Ureter (tissue), 1 donor: ENCODE results near the gene MPEG1. TPM values are rescaled to one million over a fixed set of nuclear protein-coding genes. Genes with fewer than 3 reads are reported as not detected.

Source experiments
- DNase-seq: peaks from one replicate; pipeline ENCODE4 v3.0.0-alpha.2; 2020; ENCODE audit warnings: low spot score
- total RNA-seq: library from RNA; stranded (reverse); gene quantifications from one replicate; pipeline ENCODE4 v1.2.4, GENCODE V29; 2023
- donor health status: DM: yes; HTN: yes; CAD: no.

The MPEG1 gene, protein sequence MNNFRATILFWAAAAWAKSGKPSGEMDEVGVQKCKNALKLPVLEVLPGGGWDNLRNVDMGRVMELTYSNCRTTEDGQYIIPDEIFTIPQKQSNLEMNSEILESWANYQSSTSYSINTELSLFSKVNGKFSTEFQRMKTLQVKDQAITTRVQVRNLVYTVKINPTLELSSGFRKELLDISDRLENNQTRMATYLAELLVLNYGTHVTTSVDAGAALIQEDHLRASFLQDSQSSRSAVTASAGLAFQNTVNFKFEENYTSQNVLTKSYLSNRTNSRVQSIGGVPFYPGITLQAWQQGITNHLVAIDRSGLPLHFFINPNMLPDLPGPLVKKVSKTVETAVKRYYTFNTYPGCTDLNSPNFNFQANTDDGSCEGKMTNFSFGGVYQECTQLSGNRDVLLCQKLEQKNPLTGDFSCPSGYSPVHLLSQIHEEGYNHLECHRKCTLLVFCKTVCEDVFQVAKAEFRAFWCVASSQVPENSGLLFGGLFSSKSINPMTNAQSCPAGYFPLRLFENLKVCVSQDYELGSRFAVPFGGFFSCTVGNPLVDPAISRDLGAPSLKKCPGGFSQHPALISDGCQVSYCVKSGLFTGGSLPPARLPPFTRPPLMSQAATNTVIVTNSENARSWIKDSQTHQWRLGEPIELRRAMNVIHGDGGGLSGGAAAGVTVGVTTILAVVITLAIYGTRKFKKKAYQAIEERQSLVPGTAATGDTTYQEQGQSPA
- total RNA-seq: 9.4 TPM

DNA sequence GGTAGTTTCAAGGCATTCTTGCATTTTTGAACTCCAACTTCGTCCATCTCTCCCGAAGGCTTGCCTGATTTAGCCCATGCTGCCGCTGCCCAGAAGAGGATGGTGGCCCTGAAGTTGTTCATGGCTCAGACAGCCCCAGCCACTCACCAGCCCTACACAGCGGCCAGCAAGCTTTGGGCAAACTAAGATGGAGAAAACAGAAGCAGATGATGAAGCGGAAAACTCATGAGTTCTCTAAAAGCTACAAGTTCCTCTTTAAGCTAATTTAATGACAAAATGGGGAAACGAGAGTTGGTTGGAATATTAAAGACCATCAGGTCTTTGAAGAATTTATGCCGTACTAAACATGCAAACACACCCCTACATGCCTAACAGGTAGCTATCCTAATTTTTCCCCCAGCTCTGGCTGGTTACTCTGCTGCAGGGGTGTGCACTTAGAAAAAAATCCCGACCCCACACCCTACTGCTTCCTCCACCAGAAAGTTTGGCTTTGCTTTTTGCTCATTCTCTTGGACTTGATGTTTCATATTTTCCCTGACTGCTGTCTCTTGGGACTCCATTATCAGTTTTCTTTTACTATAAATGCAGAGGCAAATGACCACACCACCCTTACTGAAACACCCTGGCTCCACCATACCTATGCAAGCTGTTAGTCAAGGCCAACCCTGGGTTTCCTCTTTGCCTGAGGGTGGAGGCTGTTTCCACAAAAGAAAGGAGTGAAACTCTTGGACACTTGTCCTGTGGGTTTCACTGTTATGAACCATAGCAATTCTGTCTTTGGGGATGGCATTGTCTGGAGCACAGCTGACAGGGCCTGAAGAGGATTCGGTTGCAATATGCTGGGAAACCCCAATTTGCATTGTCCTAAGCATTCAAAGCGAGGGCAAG is at the start of gene MPEG1:
Gene MPEG1, minus strand, starts transcription at position 184 of the 888 bp plus-strand sequence. Its CDS starts 62 bp downstream, at position 122.
- DNase-seq: no peak

DNA sequence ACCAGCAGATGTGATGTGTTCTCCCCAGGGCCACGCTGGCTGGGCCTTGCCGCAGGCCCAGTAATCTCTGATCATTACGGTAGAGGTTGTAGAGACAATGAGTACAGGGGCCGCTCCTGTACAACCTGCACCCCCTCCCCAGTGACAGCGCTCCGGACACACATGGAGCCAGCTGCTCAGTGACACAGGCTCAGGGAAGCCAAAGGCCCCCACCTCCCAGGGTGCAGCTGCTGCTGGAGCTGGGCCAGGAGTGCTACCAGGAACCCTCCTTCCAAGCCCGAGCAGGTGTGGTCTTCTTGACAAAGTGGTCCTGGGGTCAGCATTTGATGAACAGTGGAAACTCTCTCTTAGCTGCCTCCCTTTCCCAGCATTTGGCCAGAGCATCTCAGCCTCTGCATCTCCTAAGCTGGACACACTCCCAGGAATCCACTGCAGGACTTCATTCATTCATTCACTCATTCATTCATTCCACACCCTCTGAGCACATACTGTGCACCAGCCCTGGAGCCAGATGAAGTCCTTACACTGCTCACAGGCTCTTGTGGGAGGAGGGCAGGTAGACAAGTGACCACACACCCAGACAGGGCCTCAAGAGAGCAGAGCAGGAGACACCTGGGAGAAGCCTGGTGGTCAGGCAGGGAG is 49.6 kb upstream of the MPEG1 start:
- no peak for DNase-seq

DNA sequence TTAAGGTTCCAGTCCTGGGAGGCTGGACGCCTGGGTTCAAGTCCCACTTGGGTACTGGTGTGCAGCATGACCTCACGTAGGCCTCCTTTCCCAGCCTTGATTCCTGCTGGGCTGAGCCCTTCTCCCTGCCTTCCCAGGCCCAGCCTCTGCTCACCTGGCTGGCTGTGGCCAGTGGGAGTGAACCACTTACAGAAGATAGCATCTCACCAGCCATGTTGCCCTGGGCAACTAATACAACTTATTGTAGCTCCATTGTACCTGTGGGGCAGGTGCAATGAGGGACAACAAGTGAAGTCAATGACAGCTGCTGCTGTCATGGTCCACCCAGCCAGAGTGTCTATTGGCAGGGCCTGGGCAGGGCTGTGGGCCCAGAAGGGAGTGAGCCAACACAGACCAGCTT is 48.4 kb upstream of the MPEG1 start:
- DNase-seq: no peak

DNA sequence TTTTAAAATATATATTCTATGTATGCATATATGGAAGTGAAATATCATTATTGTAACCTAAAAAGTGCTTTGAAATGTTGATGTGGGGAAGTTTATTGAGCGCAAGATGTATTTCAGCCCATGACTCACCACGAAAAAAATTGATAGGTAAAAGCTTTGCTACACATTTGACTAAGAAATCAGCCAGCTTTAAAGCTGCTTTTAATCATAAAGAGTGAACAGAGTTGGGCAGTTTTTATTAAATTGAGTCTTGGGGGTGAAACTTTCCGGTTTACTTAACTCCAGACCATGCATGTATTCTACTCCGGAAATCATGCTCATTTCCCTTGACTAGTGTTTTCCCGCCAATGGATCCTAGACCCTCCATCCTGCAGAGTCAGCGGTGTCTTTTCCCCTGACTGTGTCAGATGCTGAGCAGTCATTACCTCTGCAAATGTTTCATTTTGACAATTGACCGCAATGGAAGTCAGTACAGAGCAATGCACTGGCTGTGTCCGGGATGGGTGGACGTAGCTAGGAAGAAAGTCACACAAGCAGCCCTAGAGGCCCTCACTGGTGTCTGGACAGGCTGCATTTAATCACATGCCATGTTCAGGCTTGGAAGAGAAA is 47.2 kb upstream of the MPEG1 start:
- no peak for DNase-seq

DNA sequence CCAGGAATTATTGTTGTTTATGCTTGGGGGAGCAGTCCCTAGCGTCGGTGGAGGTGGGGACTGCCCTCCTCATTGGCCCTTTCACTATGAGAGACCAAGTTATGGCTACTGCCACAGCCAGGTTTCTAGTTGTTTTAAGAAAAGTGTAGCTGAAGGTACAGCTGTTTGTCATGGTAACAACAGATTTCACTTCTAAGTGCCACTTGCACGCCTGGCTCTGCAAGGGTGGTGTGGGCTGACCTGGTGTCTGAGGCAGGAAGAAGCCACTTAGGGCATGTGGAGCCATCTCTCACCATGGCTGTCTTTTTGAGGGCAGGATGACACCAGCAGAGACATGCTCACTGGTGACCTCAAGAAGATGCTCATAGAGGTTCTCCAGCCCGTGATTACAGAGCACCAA is 46.3 kb upstream of the MPEG1 start:
- no peak for DNase-seq

DNA sequence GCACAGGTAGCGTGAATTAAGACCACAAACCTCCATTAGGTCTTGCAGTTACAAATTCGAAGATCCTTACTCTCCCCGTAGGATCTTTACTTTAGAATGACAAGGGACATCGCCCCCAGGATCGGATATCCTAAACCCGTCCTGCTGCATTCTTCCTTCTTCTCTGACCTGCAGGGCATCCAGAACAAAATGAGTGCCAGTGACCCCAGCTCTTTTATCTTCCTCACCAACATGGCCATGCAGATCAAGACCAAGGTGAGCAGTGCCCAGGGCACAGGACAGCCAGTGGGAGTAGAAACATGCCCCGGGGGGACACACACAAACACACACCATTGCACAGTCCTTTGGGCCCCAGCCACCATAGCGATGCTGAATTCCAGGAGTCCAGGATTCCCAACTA is 42.6 kb upstream of the MPEG1 start:
- DNase-seq: no peak

DNA sequence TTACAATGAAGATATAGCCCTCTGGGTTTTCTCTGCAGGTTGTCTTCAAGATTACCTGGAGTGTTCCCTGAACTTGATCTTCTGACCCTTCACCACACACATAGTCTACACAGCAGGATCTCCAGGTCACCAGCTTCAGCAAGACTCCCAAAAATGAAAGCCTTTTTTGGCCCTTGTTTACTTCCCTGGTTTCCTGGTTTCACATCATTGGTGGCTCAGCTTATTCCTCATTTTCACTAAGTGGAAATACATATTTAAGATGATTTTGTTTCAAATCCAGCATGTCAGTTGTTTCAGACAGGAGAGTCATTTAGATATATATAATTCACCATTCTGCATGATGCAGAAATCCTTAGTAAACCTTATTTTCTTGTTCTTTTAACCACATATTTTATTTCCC is 41.6 kb upstream of the MPEG1 start:
- DNase-seq: no peak

DNA sequence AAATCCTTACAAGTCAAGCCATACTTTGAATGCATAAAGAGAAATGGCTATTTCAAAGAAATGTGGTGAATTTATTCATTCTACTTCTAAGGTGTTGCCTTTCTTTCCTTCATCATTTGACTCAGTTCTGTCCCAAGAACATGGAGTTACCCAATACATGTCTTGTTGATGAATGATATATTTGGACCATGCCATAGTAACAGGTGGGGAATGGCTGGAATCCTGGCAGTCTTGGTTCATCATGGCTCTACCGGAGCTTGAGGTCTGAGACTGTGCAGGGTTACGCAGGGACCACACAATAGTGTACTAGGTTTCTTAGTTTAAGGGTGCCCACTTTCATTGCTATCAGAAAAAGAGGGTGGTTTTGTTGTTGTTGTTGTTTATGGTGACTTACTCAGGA is 40.3 kb upstream of the MPEG1 start:
- no peak for DNase-seq

DNA sequence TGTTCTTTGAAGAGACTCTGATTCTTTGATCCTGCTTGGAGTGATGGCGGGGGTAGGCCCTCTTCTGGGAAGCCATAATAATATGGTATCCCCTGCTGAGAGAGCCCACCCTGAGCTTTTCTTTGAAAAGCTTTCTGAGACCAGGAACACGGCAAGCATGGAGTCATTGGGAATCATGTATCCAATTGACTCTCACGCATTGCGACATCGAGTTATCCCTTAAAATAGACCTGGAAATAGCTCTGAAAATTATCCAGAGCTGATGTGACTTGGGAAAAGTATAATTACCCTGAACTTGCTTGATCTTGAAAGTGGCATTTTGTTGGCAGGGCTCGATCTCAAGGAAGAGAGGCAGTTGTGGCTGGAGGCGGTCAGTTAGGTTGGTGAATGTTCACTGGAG is 36.8 kb upstream of the MPEG1 start:
- no peak for DNase-seq

DNA sequence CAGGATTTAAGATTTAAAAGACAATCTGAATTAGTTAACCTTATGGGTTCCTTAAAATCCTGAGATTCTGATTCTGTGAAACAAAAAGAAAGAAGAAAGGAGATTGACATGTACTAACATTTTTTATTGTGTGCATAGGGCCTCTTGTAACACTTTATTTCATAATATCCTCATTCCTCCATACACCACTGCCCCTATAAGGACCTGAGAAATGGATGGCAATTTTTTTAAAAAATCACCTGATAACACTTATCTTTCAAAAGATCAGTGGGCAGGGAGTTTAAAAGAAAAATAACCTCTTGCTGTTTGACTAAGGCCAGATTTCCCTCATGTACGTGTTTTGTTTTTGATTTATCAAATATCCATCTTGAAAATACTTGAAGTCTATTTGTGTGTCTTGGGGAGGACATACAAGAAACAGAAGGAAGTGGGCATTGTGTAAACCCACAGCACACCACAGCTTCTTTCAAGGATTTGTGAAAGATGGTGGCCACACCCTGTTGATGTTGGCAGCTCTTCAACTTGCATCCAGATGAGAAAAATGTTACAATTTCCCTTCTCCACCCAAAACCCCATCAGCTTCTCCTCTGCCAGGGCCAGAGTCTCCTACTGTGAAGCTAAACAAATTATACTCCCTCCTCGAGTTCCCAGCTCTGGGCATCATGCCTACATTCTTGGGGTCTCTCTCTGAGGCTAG is 35.0 kb upstream of the MPEG1 start:
- DNase-seq: peak; percentile 64

DNA sequence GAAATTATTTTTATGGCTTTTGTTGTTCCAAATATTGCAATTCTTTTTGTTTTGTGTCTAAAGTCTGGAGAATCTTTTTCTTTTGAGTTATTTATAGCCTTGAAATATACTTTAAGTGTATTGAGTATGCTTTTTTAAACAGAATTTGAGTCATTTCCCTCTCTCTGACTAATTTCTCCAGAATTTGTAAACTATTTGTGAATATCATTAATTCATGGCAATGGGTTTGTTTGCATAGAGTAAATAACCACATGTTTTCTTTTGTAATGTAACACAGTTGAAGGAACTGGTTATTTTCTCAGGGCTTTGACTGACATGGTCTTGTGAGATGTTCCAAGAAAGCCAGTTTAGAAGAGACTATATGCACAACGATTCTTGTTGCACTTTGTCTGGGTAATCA is 30.9 kb upstream of the MPEG1 start:
- no peak for DNase-seq

DNA sequence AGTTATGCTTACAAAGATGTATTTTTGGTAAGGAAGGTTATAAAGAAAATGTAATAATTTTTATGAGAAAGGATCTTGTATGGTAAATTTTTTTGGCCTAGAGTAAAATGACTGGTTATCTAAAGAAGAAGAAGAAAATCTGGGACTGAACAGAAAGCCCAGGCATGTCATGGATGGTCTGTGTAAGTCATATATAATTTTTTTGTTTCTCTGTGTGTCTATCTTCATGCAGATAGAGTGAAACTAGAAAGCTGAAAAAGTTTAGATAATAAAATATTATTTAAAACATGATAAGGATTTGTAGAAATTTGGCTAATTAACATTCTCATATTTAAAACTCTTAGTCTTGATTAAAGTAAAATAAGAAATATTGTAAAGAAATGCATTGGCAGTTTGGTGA is 27.6 kb upstream of the MPEG1 start:
- no peak for DNase-seq

DNA sequence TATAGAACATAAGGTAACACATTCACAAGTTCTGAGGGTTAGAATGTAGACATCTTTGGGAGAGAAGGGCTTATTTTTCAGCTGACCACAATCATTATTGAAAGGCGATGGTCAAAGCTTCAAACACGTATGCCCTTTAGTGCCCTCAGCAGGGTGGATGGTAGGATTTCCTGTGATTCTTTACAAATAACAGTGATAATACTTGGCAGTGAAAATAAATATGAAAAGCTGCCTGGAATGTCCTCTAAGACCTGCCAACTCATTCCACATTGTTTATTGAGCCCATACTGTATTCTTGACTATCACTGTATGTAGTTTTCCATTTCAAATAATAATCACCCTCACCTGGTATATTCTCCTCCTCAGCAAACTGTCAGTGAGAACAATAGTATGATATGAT is 13.7 kb upstream of the MPEG1 start:
- DNase-seq: no peak

DNA sequence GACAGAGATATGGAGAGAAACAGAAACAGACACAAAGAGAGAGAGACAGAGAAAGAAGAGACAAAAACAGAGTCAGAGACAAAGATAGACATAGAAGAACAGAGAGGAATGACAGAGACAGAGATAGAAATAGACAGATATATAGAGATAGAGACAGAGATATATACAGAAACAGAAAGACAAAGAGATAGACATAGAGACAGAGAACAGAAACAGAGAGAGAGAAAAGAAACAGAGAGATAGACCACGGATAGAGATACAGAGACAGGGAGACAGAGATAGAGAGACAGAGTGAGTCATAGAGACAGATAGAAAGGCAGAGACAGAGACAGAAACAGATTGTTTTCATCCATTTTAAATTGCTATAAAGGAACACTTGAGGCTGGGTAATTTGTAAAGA is 12.3 kb upstream of the MPEG1 start:
- no peak for DNase-seq

DNA sequence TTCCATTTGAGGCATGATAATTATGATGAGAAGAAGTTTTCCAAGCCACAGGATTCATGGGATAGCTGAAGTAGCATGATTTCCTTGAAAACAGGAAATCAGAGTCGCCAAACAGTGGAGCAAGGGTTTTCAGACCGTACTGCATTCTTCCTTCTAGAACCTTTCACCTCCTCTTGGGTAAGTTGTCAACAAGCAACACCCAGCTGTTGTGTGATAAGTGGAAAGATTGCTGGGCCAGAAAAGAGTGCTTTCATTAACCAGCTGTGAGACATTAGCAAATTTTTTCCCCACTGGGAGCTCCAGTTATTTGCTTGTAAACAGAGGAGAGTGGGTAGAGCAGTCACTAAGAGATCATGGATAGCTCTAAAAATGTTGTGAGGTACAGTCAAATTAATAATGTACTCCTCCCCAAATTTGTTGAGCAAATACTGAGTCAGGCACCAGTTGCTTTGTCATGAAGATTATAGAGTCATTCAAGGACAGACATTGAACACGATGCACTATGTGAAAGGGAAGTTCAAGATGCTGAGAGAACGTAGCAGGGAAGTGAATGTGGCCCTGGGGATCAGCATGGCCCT is 11.7 kb upstream of the MPEG1 start:
- DNase-seq: no peak

DNA sequence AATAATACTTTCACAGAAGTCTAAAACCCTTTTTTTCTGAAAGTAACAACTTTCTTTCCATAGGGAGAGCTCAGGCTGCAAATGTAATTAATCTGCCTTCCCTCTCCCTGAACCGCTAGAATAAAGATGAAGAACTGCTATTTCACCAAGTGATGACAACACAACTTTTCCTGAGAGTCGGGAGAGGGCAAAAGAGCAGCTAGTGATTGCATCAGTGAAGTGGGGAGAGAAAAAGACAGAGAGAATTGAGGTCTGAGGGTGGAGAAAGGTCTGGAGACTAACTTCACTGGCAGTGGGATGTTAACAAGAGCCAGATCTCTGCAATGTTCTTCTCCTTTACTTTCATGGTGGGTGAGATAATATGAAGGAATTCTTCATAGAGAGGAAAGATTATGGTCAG is 10.9 kb upstream of the MPEG1 start:
- DNase-seq: no peak

DNA sequence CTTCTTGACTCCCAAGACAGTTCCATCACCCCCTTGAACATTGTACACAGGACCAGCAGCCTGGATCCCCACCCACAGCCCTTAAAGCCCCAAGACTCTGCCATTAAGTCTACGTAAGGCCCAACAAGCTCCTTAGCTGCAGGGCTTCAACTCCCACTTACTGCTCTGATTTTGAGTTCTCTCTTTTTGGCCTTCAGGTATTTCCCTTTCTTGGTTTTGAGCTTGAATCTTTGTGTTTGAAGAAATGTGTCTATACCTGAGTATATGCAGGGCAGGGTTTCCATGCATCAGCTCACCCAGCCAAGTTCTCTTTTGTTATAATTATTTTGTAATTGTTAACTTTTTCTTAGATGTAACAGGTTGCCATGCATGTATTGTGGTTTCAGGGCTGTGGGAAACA is 10.4 kb upstream of the MPEG1 start:
- DNase-seq: no peak

DNA sequence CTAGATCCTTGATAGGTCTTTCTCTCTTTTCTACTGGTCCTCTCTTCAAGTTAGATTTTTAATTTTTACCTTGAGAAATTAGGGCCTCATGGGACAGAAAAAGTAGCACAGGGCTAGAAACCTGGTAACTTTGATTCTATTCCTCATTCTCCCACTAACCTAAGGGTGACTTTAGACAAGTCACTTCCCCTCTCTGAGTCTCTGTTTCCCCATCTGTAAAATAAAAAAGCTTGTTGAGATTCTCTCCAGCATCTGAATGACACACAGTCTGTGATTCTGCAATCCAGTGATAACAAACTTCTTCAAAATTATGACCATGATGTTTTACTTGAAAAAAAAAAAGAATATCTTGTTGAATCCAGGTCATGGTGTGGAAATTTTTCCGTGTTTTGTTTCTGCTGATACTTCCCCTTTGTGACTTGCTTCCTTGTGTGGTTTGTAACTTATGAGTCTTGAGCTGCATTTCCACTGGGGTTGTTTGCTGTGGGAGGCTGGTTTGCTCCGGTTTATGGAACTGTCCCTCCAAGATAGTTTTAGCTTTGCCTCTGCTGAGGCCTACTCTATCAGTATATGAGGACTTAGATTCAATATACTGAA is 9.8 kb upstream of the MPEG1 start:
- DNase-seq: no peak

DNA sequence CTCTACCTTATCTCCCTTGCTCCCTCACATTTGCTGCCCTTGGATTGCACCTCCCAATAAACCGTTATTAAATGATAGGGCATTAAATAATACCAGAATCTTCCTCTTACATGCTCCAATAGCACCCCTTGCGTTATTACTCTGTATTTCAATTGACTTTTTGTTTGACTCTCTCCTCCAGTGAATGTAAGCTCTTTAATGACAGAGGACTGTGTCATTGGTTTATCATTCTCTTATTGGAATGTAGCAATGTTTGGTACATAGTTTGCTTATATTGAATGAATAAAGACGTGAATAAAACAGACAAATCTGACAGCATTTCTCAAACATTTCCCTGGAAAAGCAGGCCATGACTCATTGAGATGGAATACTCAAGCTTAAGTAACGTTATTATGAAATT is 8.7 kb upstream of the MPEG1 start:
- DNase-seq: no peak

DNA sequence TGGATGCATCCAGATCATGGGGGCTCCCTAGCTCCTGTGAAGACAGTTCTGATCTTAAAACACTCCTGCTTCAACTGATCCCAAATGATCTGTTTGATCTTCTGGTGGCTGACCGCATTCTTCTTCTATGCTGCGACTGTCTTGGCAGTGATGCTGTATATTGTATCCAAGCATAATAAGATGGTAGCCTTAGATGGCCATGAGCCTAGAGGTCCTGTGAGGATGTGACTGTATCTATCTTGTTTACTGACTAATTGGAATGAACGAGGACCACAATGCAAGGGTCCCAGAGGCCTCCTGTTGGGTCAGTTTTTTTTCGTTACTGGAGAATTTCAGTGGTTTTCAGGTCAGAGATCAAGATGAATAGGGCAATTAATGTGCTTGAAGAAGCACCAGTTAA is 7.1 kb upstream of the MPEG1 start:
- no peak for DNase-seq
